HG03108 (cell line): ENCODE measurements around the gene RLN3.

ENCODE experiments used
- ATAC-seq: cut with Tn5 transposase; IDR thresholded peaks from one replicate; pipeline ENCODE4 v1.9.1; 2021; ENCODE audit warnings: moderate library complexity; ENCODE audit not compliant: unreplicated experiment

The RLN3 gene

DNA sequence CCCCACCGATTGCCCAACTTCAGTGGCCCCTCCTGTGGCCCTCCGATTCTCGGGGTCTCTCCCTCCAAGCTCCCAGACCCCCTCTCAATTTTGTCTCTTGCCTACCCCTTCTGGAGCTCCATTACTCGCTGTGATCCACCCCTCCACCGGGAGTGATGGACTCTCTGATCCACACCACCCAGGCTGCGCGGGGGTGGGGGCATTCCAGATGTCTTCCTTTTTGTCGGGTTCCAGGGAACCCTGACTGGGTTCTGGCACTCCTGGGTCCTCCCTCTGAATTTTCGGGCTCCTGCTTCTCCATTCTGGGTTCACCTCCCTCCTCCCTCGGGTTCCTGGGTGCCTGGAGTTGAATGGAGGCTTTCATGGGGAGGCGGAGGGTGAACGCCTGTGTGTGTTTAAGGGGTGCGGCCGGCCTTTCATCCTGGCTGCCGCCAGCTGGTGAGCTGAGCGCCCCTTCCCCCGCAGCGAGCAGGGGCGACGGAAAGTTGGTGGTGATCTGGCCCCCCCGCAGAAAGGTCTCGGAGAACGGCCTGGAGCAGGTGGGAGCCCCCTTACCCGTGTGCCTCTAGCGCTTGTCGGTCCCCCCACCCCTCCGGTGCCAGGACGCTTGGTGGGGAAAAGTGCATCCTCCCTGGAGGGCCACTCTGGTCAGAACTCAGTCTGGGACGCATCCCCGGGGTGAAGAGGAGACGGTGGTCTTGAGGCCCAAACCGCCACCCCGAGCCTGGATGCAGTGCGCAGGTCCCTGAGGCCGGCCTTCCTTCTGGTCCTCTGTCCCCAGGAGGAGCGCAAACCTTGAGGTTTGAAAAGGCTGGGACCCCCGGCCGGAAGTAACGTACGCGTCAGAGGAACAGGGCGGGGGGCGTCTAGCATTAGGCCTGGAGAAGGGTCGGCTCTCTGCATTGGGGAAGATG is 46.2 kb downstream of the RLN3 start:
- no peak for ATAC-seq

- ATAC-seq, result no peak
Observed at GRCh38 chr19:14078411-14078810, 50.5 kb downstream of the RLN3 start.
